Natural killer cell treated with Interleukin-12 subunit alpha and Interleukin-12 subunit beta and Interleukin-15 and Interleukin-18, amount 100 ng/mL, for 72 hours (primary cell): ENCODE results near the gene PYROXD2. TPM values are rescaled to one million over a fixed set of nuclear protein-coding genes. Genes with fewer than 3 reads are reported as not detected.
A peak's percentile ranks its signal among the peaks of the same experiment; 100 is the strongest.

Experiments
- ATAC-seq, 2 donors: fragments of 150-1000 bp; cut with Tn5 transposase in 1 of 2; sonication (Bioruptor Pico), chemical (Tn5 transposase) in 1 of 2; 2 replicates each; pipeline ENCODE4 v1.10.0; 2021
- DNase-seq: peaks from one replicate; pipeline ENCODE4 v3.0.0; 2022; ENCODE audit warnings: low spot score
- H3K27ac Mint-ChIP-seq, 2 donors: 1 replicate in 1 of 2; 2 replicates in 1 of 2; pipeline ENCODE4 v1.8.0; 2022; ENCODE audit warnings: mixed read lengths in 2 of 2, mild to moderate bottlenecking in 1 of 2, moderate library complexity in 1 of 2
- H3K27me3 Mint-ChIP-seq, 2 donors: 1 replicate in 1 of 2; 2 replicates in 1 of 2; pipeline ENCODE4 v1.8.0; 2022; ENCODE audit warnings: mixed read lengths in 2 of 2
- H3K36me3 Mint-ChIP-seq: one replicate; pipeline ENCODE4 v1.8.0; 2022; ENCODE audit warnings: mixed read lengths
- H3K4me1 Mint-ChIP-seq, 2 donors: 1 replicate in 1 of 2; 2 replicates in 1 of 2; pipeline ENCODE4 v1.8.0; 2022; ENCODE audit warnings: low read depth in 2 of 2, mixed read lengths in 2 of 2, mild to moderate bottlenecking in 1 of 2
- H3K4me3 Mint-ChIP-seq: one replicate; pipeline ENCODE4 v1.8.0; 2022; ENCODE audit warnings: mixed read lengths
- H3K9me3 Mint-ChIP-seq: 2 replicates; pipeline ENCODE4 v1.8.0; 2022; ENCODE audit warnings: mixed read lengths
- total RNA-seq, 2 donors: library from RNA; stranded (reverse); gene quantifications; one replicate each; pipeline ENCODE4 v1.2.3, GENCODE V29; 2022

Gene PYROXD2
- total RNA-seq, 2 donors from 2014 or later = 6.1 to 7.2 TPM

DNA sequence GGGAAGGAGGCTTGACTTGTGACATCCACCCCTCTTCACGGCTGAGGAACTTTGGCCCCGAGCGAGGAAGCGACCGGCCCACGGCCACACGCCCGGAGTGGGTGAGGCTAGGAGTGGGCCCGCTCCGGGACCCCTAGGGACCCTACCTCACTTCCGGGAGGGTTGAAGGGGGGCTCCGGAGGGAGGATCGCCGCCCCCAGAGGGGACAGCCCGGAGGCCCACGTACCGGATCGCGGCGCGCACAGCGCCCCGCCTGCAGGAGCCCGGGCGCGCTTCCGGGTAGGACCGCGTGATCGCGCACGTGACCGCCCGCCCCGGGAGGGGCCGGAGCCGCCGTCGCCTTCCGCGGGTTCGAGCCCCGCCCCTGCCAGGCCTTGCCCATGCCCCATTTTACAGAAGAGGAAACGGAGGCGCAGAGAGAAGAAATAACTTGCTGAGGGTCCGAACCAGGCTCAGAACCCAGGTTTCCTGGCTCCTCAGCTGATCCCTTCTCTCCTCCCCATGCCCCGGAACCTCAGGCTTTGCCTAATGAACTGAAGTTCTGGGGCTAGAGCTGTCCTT, 31.8 kb upstream of the PYROXD2 start, which contains the start of gene HPS1:
HPS1 (minus strand) TSS at position 275 of the 561 bp plus-strand sequence. CDS start 3,695 bp downstream, outside the sequence.
- Mint-ChIP-seq H3K27ac (peak within 1 kb of the TSS; percentile 57 to 91), H3K9me3 (no peaks in the 10 kb centered on the region), H3K27me3 (peaks cover 10 to 17% of the 10 kb centered on the region in 2 donors), H3K4me1 (peaks cover 37% of the 10 kb centered on the region in 2 donors), H3K4me3 (peak within 1 kb of the TSS; percentile 89), H3K36me3 (peaks cover 18% of the 10 kb centered on the region)
- ATAC-seq = peak; percentile 97
- peak; percentile 94 for DNase-seq

DNA sequence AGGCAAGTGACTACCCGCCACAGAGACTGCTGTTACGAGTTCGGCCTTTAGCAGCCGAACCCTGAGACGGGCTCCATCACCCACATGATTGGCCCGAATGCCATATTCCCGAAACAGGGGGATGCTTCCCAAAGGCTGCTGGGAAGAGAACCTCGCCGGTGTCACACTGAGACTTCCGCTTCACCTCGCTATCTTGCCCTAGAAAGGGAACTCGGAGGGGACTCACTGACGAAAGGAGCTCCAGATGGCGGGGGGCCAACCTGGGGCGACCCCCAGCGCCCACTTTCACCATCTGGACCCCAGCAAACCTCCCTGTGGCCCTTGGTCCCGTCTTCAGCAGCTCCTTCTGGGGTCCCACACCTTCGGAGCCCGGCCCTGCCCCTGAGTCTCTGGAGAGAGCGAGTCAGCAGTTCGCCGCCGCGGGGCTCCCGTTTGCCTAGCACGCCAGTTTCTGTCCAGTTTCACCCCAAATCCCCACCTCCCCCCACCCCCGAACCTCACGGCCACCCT, 31.2 kb upstream of the PYROXD2 start:
- ATAC-seq (peak; percentile 52 to 55), DNase-seq (no peak)
- Mint-ChIP-seq H3K36me3 (peaks cover 23% of the 10 kb centered on the region), H3K4me1 (peaks cover 40 to 43% of the 10 kb centered on the region in 2 donors), H3K4me3 (peak overlapping the region; percentile 89), H3K27ac (peak overlapping the region; percentile 57 to 72), H3K9me3 (no peaks in the 10 kb centered on the region), H3K27me3 (peaks cover 10 to 11% of the 10 kb centered on the region in 2 donors)

DNA sequence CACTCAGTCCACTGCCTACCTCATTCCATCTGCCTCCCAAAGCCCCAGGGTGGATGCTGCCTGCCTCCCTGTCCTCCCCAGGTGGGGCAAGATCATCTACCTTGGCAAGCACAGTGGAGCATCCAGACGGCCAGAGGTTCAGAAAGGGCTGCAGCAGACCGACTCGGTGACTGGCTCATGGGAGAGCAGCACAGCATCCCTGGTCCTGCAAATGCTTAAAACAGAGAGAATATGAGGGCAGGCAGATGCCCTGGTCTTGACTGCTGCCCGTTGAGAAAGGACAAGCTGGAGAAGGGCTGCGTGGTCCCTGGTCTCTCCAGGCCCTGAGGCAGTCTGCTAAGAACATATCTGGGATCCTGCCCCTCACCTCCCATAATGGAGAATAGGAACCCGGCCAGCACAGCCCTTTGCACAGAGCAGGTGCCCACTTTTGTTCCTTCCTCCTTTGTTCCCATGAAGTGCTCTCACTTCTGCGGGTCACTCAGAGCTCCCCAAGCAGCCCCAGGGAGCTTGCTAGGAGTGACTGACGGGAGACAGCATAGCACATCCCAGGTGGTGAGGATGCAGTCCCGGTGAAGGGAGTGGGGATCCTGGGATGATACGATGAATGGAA, 30.3 kb upstream of the PYROXD2 start:
- Mint-ChIP-seq H3K27me3 (peaks cover 2 to 5% of the 10 kb centered on the region in 2 donors), H3K4me3 (peak overlapping the region; percentile 89), H3K9me3 (no peaks in the 10 kb centered on the region), H3K36me3 (peaks cover 24% of the 10 kb centered on the region), H3K27ac (peak overlapping the region; percentile 57 to 72), H3K4me1 (peaks cover 40 to 44% of the 10 kb centered on the region in 2 donors)
- no peak for ATAC-seq
- DNase-seq = no peak

DNA sequence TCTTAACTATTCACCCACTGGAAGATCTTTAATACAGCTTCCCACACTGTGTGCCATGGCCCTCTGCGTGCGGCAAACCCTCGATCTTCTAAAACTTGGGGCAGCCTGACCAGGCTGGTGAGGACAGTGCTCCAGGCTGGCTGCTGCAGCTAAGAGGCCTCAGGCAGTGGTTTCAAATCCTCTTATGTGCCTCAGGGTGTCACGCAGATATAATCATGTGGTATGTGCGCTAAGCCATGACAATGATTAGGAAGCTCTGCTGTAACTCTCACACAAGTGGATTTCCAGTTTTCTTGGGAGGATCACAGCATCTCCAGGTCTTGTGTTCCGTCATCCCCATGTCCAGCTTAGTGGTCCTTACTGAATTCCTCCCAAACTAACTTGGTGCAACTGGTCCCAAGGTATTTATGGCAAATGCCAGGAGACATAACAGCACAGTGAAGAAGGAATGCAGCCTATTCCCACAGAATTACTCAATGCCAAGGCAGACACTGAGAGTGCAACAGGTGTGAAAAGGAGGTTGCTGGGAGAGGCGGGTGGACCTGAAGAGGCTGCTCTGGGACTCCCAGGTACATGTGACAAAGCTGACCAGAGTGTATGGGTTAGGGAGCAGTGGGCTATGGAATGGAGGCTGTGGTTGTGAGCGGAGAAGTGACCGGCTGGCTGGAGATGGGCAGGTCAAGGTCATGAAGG, 29.5 kb upstream of the PYROXD2 start:
- Mint-ChIP-seq H3K9me3 (no peaks in the 10 kb centered on the region), H3K4me3 (peak overlapping the region; percentile 78), H3K27ac (peak overlapping the region; percentile 14 to 72), H3K4me1 (peaks cover 42 to 44% of the 10 kb centered on the region in 2 donors), H3K36me3 (peaks cover 29% of the 10 kb centered on the region), H3K27me3 (no peaks in the 10 kb centered on the region)
- ATAC-seq (no peak), DNase-seq (no peak)

DNA sequence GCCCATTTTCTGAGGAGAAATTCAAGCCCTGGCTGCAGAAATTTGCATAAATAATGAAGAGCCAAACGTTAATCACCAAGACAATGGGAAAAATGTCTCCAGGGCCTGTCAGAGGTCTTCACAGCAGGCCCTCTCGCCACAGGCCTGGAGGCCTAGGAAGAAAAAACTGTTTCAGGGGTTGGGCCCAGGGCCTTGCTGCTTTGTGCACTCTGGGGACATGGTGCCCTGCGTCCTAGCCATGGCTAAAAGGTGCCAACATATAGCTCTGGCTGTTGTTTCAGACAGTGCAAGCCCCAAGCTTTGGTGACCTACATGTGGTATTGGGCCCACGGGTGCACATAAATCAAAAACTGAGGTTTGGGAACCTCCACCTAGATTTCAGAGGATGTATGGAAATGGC, 23.7 kb upstream of the PYROXD2 start:
- Mint-ChIP-seq H3K27ac (no peak overlapping the region), H3K27me3 (no peaks in the 10 kb centered on the region), H3K4me3 (no peak overlapping the region), H3K9me3 (no peaks in the 10 kb centered on the region), H3K4me1 (peaks cover 27 to 32% of the 10 kb centered on the region in 2 donors), H3K36me3 (peaks cover 36% of the 10 kb centered on the region)
- ATAC-seq = no peak
- no peak for DNase-seq

DNA sequence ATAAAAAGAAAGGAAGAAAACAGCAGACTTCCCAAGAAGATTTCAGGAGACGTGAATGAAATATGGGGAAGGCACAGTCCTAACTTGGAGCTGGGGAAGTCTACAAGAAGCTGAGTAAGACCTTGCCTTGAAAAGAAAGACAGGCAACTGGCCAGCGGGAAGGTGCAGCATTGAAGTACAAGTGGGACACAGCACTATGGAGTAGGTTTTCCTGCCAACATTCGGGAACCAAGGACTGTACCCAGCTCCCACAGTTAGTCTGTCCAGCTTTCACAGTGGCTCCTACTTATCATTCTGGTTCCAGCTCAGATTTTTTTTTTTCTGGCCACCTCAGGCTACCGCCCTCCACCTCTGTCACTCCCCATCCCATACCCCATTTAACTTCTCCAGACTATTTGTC, 21.7 kb upstream of the PYROXD2 start:
- H3K9me3 Mint-ChIP-seq = no peaks in the 10 kb centered on the region
- no peaks in the 10 kb centered on the region for H3K27me3 Mint-ChIP-seq
- no peak for ATAC-seq
- peaks cover 16 to 20% of the 10 kb centered on the region in 2 donors for H3K4me1 Mint-ChIP-seq
- no peak overlapping the region for H3K27ac Mint-ChIP-seq
- no peak overlapping the region for H3K4me3 Mint-ChIP-seq
- H3K36me3 Mint-ChIP-seq = peaks cover 37% of the 10 kb centered on the region
- DNase-seq = no peak

DNA sequence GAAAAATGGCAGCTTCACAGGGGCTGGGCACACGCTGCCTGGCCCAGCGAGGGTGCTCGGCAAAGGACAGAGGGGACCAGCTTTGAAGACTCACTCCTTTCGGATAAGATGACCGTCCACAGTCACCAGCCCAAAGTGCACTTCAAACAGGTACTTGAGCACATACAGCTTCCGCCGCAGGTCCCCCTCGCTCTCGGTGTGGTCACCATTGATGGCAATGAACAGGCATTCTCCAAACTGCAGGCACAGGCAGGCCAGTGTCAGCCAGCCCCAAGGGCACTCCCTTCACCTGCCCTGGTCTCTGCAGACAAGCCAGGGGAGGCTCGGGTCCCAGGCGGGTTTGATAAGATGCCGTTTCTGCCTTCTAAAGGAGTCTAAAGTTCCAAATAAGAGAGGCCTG, 20.2 kb upstream of the PYROXD2 start:
- Mint-ChIP-seq H3K27ac (no peak overlapping the region), H3K27me3 (no peaks in the 10 kb centered on the region), H3K4me1 (peaks cover 10 to 17% of the 10 kb centered on the region in 2 donors), H3K36me3 (peaks cover 43% of the 10 kb centered on the region), H3K9me3 (no peaks in the 10 kb centered on the region), H3K4me3 (no peak overlapping the region)
- ATAC-seq (no peak), DNase-seq (no peak)

DNA sequence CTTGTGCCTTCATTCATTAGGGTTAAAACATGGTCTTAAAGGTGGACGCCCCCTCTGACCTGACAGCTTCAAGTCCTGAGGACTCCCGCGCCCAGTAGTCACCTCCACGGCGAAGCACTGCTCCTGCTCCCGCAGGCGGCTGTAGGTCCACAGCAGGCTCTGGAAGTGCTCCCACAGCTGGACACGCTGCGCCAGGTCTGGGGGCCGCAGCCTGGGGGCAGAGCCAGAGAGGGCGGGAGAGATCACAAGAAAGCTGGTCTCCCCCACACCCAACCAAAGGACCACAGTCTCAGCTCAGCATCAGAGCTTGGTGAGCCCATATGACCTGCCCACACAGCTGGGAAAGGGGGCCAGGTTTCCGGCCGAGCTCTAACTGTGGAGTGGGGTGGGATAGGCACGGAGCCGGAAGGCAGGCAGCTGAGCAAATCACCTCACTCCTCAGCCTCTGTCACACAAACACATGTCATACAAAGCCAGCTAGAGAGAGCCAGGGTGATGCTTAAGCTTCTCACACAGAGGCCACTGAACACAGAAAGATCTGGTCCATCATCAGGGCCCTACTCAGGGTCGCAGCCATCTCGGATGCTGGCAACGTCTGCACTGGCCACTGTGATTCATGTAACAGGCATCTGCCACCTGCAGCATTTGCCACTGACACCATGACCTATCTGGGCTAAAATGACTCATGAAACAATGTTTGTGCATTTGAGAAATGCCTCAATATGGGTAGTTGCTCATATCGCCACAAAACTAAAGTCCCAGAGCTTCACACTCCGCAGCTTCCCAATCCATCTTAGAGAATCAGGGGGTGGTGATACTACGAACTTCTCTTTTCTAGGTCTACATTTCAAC, 19.1 kb upstream of the PYROXD2 start:
- Mint-ChIP-seq H3K27me3 (no peaks in the 10 kb centered on the region), H3K4me3 (no peak overlapping the region), H3K4me1 (peaks cover 10 to 15% of the 10 kb centered on the region in 2 donors), H3K9me3 (no peaks in the 10 kb centered on the region), H3K27ac (no peak overlapping the region), H3K36me3 (peaks cover 38% of the 10 kb centered on the region)
- no peak for DNase-seq
- no peak for ATAC-seq

DNA sequence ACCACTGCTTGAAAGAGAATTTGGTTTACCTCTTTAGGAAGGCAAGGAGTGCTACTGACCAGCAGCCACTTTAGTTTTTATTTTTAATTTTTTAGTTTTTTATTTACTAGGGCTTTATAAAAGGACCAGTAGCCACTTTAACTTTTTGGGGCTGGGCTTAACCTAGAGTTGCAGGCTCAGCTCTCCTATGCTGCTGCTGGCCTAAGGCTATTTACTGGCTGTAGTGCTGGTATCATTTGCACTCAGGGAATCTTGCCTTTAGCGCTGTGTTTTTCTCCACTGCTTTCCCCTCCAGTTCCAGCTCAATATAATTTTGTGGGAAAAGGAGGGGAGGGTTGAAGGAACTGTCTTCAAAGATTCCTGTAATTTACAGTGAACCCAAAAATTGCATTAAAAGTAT, 18.4 kb upstream of the PYROXD2 start:
- H3K27me3 Mint-ChIP-seq = no peaks in the 10 kb centered on the region
- peaks cover 6 to 11% of the 10 kb centered on the region in 2 donors for H3K4me1 Mint-ChIP-seq
- DNase-seq (no peak), ATAC-seq (no peak)
- H3K27ac Mint-ChIP-seq = no peak overlapping the region
- no peak overlapping the region for H3K4me3 Mint-ChIP-seq
- H3K9me3 Mint-ChIP-seq = no peaks in the 10 kb centered on the region
- peaks cover 36% of the 10 kb centered on the region for H3K36me3 Mint-ChIP-seq

DNA sequence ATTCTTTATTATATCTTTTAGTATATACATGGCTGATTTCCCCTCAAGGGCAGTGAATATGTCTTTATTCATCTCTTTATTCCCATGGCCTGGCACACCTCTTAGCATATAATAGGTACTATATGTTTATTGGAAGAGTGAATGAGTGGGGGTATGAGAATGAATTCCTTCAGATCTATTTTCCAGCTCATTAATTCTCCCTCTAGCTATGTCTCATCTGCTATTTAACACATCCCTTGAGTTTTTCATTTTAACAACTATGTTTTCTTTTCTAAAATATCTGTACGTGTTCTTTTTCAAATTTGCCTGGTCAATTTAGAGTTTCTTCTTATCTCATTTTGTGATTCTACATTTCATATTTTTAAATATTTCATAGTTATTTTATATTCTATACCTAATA, 17.3 kb upstream of the PYROXD2 start:
- peaks cover 0 to 5% of the 10 kb centered on the region in 2 donors for H3K4me1 Mint-ChIP-seq
- no peaks in the 10 kb centered on the region for H3K9me3 Mint-ChIP-seq
- no peak overlapping the region for H3K27ac Mint-ChIP-seq
- ATAC-seq (no peak), DNase-seq (no peak)
- peaks cover 29% of the 10 kb centered on the region for H3K36me3 Mint-ChIP-seq
- H3K4me3 Mint-ChIP-seq = no peak overlapping the region
- H3K27me3 Mint-ChIP-seq = no peaks in the 10 kb centered on the region

DNA sequence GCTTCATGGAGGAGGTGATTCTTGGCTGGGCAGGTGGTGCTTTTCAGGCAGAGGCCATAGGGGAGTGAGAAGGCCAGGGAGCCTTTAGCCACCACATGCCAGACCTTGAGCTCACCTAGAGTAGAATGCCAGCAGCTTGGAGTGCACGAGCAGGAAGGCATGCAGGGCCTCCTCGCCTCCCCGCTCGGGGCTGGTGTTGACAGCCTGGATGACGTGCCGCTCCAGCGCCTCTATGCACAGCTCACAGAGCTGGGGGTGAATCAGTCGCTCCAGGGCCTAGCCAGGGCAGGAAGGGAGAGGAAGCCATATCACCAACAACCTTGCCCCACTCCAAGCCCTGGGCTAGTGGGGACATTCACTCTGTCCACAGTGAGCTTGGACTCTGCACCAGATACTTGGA, 16.0 kb upstream of the PYROXD2 start:
- Mint-ChIP-seq H3K27ac (peak overlapping the region in 1 of 2 donors; percentile 28), H3K27me3 (no peaks in the 10 kb centered on the region), H3K4me3 (no peak overlapping the region), H3K4me1 (no peaks in the 10 kb centered on the region), H3K9me3 (no peaks in the 10 kb centered on the region), H3K36me3 (peaks cover 29% of the 10 kb centered on the region)
- DNase-seq (no peak), ATAC-seq (no peak)

DNA sequence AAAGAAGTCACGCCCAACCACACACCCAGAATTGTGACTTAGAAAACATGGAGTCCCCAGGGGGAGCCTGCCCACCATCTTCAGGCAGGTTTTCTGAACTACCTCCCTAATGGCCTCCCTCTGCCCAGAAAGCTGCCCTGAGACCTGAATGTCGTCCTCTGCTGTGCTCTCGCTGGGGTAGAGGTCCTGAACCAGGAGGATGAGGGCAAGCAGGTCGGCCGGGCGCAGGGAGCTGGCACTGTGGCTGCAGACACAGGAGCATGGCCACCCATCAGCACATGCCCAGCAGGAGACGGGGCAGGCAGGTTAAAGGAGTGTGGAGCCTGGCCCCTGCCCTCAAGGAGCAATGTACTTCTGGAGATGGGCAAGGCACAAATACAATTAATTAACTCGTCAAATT, 15.4 kb upstream of the PYROXD2 start:
- ATAC-seq = no peak
- Mint-ChIP-seq H3K4me3 (no peak overlapping the region), H3K27me3 (no peaks in the 10 kb centered on the region), H3K27ac (peak overlapping the region in 1 of 2 donors; percentile 28), H3K4me1 (no peaks in the 10 kb centered on the region), H3K9me3 (no peaks in the 10 kb centered on the region), H3K36me3 (peaks cover 29% of the 10 kb centered on the region)
- no peak for DNase-seq

DNA sequence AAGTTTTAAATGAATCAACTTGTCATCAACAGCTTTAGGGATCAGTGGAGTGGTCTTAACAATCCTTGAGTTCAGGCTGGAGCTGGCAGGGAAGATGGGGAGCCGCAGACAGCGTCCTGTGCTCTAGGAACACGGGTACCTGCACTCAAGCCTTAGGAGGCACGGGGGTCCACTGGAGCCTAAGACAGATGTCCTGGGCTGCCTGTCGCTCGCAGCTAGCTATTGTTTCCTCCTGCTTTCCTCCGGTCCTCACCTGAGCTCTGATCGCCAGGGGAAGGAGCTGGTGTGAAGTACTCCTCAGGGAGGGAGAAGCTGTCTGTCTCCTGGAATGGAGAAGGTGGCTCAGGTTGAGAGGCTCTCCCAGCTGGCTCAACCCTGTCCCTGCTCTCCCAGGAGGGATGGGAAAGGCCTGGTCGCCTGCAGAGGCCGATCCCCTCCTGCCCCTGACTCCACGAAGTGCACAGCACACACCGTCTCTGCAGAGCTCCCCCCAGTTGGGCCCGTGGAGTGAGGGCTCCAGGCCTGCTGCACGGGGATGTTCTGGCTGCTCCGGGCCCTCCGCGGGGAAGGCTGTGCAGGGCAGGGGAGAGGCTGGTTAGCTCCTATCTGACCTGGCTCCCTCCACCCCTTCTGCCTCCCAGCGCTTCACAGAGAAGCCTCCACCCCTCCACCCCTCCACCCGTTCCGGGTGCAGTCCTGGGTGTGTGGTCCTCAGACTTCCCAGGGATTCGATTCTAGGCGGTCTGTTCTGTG, 14.5 kb upstream of the PYROXD2 start:
- Mint-ChIP-seq H3K9me3 (no peaks in the 10 kb centered on the region), H3K4me3 (no peak overlapping the region), H3K36me3 (peaks cover 25% of the 10 kb centered on the region), H3K27me3 (no peaks in the 10 kb centered on the region), H3K4me1 (no peaks in the 10 kb centered on the region), H3K27ac (no peak overlapping the region)
- DNase-seq (no peak), ATAC-seq (no peak)
